IPS-11a (cell line): ENCODE data around the gene AMBP.
"Not testable (repeated sequence)": the region's sequence is repeated elsewhere in the genome, so short reads cannot be mapped to it uniquely, and the experiment has no call there.

Source experiments
- H3K4me3 ChIP-seq: one replicate; pipeline ENCODE4 v1.5.1; 2013; ENCODE audit warnings: low read depth, low read length, control low read depth

AMBP gene

GRCh38 chr9:114093031-114093471, 15.0 kb upstream of the AMBP start:
- H3K4me3 ChIP-seq, result no peak overlapping the region

DNA sequence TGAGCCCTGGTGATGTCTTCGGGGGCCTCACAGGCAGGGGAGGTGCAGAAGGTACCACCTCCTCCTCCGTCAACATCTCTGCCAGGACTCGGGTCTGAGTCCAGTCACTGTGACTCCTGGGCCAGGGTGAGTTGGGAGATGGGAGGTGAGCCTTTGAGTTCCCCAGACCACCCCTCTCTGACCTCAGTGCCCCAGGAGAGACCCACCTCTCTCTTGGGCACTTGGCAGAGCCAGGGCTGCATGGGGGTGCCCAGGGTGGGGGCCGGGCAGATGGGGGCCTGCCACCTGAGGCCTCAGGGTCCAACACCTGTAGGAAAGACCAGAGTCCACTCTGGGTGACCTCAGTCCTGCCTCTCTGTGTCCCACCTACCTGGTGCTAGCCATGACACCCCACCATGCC, 14.2 kb upstream of the AMBP start:
- H3K4me3 ChIP-seq, result no peak overlapping the region

DNA sequence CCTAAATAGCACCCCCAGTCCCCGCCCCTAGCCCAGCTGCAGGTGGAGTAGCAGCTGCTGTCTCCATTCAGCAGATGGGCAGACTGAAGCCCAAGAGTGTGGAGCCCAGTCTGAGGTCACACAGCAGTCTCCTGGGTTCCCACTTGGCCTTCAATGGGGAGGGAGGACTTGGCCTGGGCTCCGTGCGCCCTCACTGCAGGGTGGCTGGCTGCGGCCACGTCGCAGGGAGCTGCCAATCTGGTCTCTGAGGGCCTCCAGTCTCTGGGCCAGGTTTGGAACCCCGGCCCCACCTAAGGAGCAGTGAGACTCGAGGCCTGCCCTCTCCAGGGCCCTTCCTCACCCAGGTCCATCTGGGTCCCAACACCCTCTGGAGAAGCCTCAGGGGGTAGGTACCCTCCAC, 13.6 kb upstream of the AMBP start:
- no peak overlapping the region for H3K4me3 ChIP-seq

DNA sequence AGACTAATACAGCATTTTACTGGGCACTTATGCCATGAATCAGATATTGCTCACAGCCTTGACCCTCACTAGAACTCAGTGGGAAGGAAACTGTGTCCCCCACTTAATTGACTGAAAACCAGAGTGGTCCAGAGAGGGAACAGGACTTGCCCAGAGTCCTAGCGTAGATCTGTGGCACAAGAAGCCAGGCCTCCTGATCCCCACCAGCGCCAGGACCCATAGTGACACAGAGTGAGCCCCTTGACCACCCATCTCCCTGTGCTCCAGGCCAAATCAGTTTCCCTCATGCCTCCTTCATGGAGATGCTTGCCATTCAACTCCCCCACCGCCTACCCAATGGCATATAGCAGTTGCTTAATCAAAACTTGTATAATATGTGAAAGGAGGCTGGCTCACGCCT, 12.7 kb upstream of the AMBP start:
- H3K4me3 ChIP-seq, result no peak overlapping the region

- H3K4me3 ChIP-seq, result no peak overlapping the region
Observed at GRCh38 chr9:114089206-114089840, 11.2 kb upstream of the AMBP start.

GRCh38 chr9:114088571-114089170, 10.6 kb upstream of the AMBP start:
- H3K4me3 ChIP-seq, result no peak overlapping the region

GRCh38 chr9:114087721-114088120, 9.6 kb upstream of the AMBP start:
- H3K4me3 ChIP-seq, result no peak overlapping the region

GRCh38 chr9:114086607-114087006, 8.5 kb upstream of the AMBP start:
- no peak overlapping the region for H3K4me3 ChIP-seq

DNA sequence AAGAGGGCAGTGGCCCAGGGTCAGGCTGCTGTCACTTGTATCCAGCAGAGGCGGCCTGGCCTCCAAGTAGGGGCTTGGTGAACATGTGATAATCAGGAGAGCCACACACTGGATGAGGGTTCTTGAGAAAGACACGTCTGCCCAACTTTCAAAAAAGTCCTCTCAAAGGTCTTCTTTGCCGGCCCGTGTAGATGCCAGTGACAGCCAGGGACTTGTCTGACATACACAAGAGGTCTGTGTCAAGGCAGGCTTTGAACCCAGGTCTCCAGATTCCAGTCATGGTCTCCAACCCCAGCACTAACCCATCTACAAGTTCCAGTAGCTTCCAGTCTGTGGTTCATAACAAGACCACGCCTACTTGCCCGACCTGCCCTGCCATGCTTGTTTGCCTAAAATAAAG, 7.9 kb upstream of the AMBP start:
- H3K4me3 ChIP-seq, result no peak overlapping the region

- H3K4me3 ChIP-seq, result no peak overlapping the region
Observed at GRCh38 chr9:114085387-114085789, 7.3 kb upstream of the AMBP start.

- no peak overlapping the region for H3K4me3 ChIP-seq
Observed at GRCh38 chr9:114084282-114085073, 6.4 kb upstream of the AMBP start.

- H3K4me3 ChIP-seq, result no peak overlapping the region
Observed at GRCh38 chr9:114083666-114084065, 5.6 kb upstream of the AMBP start.

GRCh38 chr9:114082763-114083412, 4.8 kb upstream of the AMBP start:
- H3K4me3 ChIP-seq, result not testable (repeated sequence)

- H3K4me3 ChIP-seq, result no peak overlapping the region
Observed at GRCh38 chr9:114082017-114082762, 4.1 kb upstream of the AMBP start.

DNA sequence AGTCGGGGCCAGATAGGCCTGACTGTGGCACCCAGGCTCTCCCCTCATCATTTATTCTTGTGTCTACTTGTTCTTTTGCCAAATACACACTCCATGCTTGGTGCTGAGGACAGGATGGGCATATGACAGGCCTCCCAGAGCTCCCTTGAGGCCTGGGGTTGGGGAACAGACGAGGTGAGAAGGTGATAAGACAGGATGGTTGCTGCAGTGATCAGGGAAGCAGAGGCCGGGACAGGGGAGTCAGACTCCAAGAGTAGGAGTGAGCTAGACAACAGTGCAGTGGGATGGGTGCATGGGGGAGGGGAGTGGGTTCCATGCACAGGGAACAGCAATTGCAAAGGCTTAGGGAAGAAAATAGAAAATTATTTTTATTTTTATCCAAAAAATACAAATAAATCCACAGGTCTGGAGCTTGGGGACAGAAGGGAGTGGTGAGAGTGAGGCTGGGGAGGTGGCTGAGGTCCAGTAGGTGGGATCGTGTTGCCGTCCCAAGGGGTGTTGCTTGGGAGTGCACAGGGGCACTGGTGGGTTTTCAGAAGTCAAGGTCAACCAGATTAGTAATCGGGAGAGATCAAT, 3.4 kb upstream of the AMBP start:
- no peak overlapping the region for H3K4me3 ChIP-seq

DNA sequence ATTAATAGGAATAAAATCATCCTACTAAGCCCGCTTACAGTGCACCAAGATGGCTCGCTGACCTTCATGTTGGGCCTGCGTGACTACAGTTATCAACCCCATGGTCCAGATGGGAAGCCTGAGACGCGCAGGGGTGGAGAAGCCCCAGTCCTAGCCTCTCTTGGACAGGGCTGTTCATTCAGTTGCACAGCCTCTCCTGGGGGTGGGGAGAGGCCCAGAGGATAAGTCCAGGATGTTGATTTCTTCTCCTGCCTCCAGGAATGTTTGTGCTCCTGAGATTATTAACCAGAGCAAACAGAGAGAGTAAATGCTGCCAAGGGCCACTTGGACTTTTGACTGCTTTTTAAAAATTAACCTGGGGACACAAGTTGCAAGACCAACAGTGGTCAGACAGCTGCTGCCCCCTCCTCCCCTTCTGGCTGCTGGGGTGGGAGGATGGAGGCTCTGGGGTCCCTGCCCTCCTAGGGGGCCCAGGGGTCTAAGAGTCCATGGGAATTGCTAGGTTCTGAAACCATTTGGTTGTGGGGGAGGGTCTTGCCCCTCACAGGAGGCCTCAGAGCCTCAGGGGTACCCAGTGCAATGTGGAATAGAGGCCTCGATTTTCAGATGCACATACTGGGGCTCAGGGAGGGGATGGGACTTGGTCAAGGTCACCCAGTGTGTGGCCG, 2.8 kb upstream of the AMBP start:
- H3K4me3 ChIP-seq, result no peak overlapping the region

DNA sequence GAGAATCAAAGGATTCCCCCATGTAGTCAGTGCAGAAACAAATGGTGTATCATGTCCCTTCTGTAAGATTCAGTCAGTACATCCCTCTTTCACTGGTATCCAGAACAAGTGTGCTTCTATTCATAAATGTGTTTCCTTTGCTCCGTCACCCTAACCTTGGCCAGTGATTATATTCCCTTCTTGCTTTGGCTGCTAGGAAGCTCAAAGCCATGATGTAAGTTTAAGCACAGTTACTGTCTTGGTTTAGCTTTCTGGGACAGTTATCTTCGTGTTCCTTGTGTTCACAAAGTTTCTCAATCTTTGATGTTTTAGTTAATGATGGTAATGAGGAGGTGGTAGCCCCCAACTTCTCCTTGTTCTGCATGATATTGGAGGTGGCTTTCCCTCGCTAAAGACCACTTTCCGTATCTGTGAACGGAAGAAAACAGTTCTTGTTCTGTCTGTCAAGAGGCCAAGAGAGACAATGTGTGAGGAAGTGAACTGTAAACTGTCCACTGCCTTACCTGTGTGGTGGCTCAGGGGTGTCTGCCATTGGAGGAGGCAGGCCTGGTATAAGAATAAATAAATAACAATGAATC, 2.2 kb upstream of the AMBP start:
- H3K4me3 ChIP-seq, result no peak overlapping the region

DNA sequence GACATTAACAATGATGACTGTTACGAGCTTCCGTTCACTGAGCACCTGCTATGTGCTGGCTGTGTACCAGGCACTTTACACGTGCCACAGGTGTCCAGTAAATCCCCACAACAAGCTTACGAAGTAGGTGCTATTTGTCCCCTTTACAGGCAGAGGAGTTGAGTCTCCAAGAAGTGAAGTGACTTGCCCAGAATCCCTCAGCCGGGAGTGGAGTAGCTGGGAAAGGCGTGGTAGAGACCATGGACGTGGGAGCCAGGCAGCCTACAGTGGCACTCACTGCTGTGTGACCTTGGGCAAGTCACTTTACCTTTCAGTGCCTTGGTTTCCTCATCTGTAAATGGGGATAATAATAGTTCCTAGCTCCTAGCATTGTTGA, 669 bp upstream of the AMBP start:
- H3K4me3 ChIP-seq, result no peak overlapping the region

GRCh38 chr9:114077162-114077837, 800 bp downstream of the AMBP start:
- no peak overlapping the region for H3K4me3 ChIP-seq
